DND-41 (cell line): ENCODE measurements around the gene MICAL1.

Experiments used
- EZH2 ChIP-seq: IDR thresholded peaks from 3 replicates; pipeline ENCODE4 v1.6.1; 2012; ENCODE audit warnings: borderline replicate concordance, low read depth, mild to moderate bottlenecking, moderate library complexity, low read length, inconsistent platforms; ENCODE audit not compliant: severe bottlenecking
- TF ChIP-seq, protein P1 (sequence below): IDR thresholded peaks from 2 replicates; pipeline ENCODE4 v1.5.1; 2012; ENCODE audit warnings: borderline replicate concordance, low read length, moderate library complexity, mild to moderate bottlenecking; ENCODE audit not compliant: poor library complexity, severe bottlenecking; ENCODE audit errors: extremely low read depth

DNA sequence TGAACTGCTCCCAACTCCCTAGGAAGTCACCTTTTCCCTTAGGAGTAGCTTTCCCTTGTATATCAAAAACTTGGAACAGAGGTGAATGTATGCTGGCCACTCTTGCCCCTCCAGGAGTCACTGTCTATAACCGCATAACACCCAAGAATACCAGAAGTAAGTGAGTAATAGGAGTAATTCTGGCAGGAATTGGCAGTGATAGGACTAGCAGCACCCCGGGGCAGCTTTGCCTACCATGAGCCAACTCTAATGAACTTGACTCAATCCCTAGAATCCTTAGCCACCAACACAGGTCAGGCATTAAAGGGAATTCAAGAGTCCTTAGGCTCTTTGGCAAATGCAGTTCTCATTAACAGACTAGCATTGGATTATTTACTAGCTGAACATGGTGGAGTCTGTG, 44.5 kb downstream of the MICAL1 start:
- TF ChIP-seq, protein P1, sequence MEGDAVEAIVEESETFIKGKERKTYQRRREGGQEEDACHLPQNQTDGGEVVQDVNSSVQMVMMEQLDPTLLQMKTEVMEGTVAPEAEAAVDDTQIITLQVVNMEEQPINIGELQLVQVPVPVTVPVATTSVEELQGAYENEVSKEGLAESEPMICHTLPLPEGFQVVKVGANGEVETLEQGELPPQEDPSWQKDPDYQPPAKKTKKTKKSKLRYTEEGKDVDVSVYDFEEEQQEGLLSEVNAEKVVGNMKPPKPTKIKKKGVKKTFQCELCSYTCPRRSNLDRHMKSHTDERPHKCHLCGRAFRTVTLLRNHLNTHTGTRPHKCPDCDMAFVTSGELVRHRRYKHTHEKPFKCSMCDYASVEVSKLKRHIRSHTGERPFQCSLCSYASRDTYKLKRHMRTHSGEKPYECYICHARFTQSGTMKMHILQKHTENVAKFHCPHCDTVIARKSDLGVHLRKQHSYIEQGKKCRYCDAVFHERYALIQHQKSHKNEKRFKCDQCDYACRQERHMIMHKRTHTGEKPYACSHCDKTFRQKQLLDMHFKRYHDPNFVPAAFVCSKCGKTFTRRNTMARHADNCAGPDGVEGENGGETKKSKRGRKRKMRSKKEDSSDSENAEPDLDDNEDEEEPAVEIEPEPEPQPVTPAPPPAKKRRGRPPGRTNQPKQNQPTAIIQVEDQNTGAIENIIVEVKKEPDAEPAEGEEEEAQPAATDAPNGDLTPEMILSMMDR = no peak
- TF ChIP-seq EZH2 = no peak
